Renal cortical epithelial cell (primary cell): ENCODE results near the gene HOXD13. TPM values are rescaled to one million over a fixed set of nuclear protein-coding genes. Genes with fewer than 3 reads are reported as not detected.

Experiments
- DNase-seq: peaks from one replicate; pipeline ENCODE4 v3.0.0-alpha.2; 2011; ENCODE audit warnings: low read depth
- total RNA-seq: library from RNA; depleted of rRNA; stranded (reverse); fragments of >200 nt; gene quantifications from 2 replicates; pipeline ENCODE4 v1.2.3, GENCODE V29; 2014

HOXD13 gene
- not detected in 2 replicates for total RNA-seq

- no peak for DNase-seq
Measured at GRCh38 chr2:176092270-176093144, at the start of gene HOXD13. HOXD13 (plus strand) TSS chr2:176092721; CDS start chr2:176092891, 170 bp downstream.

GRCh38 chr2:176056406-176056805 is 36.1 kb upstream of the HOXD13 start:
- DNase-seq, result no peak

DNA sequence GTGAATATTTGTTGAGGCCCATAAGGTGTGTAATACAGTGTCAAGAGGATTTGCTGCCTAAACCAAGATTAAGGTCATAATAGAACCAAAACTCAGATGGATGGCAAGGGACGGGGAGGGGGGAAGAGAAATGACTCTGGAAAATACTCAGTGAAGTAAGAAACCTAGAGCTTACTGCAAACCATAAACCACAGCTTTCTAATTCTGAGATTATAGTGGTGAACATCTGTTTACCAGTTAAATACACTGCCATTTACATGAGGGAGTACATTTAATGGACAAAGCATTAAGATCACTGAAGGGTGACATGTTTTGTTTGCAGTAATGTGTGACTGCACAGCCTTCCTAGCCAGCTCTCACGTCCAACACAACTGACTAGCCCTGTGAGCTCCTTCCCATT is 28.6 kb upstream of the HOXD13 start:
- peak; percentile 64 for DNase-seq

DNA sequence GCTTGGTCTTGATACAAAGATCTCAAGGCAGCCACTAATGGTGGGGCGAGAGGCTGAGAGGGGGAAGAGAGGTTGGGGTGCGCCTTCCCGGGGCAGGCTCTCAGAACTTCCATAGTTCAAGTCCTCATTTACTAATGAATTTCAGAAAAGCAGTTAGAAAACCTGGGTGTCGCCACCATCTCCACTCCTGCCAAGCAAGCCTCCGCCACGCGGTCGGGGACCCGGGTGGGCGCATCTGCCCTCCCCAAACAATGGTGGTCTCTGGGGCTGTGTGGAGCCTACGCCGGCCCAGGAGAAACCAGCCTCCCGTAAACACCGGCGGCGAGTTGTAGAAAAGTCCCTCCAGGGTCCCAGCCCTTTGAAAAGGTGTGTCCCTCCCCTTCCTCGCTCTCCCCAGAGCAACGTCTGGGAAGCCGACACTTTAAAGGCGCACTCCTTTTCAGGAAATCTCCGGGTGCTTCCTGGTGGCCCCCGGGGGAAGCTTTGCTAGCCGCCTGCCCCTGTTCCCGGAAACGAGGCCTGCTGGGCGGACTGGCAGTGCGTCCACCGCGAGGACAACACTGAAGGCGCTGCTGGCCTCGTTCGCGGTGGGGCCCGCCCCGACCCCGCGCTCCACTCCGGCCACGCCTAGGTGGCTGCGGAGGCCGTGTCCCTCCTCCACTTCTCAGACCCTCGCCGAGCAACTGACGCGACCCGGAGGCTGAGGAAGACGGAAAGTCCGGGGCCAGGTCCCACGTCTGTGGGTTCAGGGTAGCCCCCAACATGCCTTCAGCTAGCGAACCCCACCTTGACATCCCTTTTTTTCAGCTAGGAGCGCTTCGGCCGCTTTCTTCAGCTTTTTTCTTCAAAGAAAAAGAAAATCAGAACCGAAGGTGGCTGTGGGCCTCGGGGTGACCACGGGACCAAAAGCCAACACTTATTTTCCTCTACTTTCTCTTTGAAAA is 25.6 kb upstream of the HOXD13 start:
- DNase-seq, result no peak

DNA sequence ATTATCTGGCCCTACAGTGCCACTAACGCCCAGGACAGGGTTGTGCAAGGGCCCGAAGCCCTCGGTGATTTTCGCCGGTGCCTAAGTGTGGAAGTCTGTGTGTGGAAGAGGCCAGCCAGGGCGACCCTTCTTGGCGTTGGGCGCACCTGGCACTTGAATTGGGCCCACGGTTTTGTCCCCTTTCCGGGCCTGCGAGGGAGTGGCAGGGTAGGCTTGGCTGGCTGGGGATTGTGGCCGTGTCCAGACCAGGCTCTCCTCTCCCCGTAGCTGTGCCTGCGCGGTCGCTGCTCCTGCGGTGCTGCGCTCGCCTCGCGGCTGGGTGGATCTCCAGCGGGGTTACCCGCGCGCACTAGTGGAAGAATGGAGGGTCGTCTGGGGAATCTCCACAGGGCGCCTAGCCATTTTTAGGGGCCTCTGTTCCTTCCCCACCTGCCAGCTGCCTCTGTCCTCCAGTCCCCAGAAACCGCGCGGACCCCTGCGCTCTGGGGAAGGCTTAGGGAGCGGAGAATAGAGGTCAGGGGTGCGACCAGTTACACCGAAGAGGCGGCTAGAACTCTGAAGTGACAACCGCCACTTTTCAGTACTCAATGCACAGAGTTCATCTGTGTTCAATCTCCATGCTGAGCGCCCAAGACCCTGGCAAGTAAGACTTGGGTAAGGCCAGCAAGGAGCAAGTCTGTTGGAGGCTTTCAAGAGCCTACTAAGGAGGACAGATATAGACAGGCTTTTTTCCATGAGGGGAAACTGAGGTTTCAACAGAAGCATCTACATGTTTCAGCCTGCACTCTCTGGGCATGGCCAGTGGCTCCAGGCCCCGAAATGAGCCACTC is 24.7 kb upstream of the HOXD13 start:
- no peak for DNase-seq

DNA sequence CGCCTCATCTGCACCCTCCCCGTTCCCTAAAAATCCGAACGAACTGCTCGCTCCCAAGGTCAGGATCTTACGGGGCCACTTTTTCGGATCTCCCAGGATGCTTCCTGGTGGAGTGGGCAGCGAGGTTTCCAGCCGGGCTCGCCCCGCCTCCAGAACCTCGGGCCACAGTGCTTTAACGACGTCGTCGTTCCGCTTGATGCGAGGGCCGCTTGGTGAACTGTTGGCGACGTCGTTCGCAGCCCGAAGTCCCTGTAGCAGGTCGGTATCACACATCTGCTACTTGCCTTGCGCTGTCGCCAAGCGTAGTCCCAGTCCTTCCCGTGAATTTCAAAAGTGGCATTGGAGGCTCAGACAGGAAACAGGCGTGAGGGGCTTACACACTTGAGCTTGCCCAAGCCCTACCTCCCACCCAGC is 24.1 kb upstream of the HOXD13 start:
- no peak for DNase-seq

- no peak for DNase-seq
Measured at GRCh38 chr2:176071330-176072291, 20.9 kb upstream of the HOXD13 start.

DNA sequence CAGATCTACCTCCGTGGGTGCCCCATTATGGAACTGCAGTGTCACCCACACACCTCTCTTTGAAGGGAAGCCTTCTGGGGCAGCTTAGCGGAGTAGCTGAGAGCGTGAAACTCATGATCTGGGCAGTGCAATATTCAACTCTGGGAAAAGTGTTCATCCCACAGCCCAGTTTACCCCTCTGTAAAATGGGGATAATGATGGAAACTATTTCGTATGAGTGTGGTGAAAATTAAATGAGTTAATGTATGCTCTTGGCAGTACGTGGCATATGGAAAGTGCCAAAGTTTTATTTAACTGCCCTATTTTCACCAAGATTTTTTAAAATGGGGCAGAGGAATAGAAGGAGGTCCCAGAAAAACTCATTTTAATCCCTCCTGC is 20.2 kb upstream of the HOXD13 start:
- no peak for DNase-seq

GRCh38 chr2:176072951-176073904 is 19.3 kb upstream of the HOXD13 start:
- DNase-seq, result no peak

DNA sequence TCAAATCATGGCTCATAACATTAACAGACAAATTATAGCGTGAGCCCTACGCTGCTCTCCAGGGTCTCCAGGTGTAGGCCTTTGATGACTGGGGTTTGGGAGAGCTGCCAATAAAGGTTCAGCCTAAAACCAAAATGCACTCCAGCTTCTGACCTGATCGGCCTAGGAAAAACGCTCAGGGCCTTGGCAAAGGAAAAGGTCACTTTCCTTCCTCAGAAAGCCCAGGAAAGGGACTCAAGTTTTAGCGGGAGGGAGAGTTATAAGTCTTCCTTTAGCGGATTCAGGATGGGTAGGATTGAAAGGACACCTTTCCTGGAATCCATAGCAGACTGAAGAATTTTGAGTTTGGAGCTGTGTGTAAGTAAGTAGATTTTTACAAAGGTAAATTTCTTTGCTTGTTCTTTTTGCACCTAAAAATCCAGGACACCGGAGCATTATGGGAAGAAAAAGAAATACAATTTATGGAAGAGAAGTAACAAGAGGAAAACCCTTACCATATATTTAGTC is 17.5 kb upstream of the HOXD13 start:
- no peak for DNase-seq

- DNase-seq, result no peak
Measured at GRCh38 chr2:176075481-176075880, 17.0 kb upstream of the HOXD13 start.

GRCh38 chr2:176076063-176076462 is 16.5 kb upstream of the HOXD13 start:
- DNase-seq, result no peak

GRCh38 chr2:176076796-176077195 is 15.7 kb upstream of the HOXD13 start:
- no peak for DNase-seq

- no peak for DNase-seq
Measured at GRCh38 chr2:176078541-176079284, 13.8 kb upstream of the HOXD13 start.

GRCh38 chr2:176079285-176079830 is 13.2 kb upstream of the HOXD13 start:
- no peak for DNase-seq

- no peak for DNase-seq
Measured at GRCh38 chr2:176079831-176080539, 12.5 kb upstream of the HOXD13 start.
